NB4 (cell line): Measurements from ENCODE around the gene PLA2G15.

Source experiments
- DNase-seq: peaks from one replicate; pipeline ENCODE4 v3.0.0; 2010; ENCODE audit warnings: low read depth
- H3K4me3 ChIP-seq: one replicate; pipeline ENCODE4 v1.5.1; 2011; ENCODE audit warnings: mild to moderate bottlenecking, low read depth, low read length, moderate library complexity
- MYC ChIP-seq: IDR thresholded peaks from 2 replicates; pipeline ENCODE4 v1.6.1; 2011; ENCODE audit warnings: low read depth, low read length
- POLR2A ChIP-seq: IDR thresholded peaks from 2 replicates; pipeline ENCODE4 v1.6.1; 2011; ENCODE audit warnings: mild to moderate bottlenecking; ENCODE audit not compliant: insufficient read length; ENCODE audit errors: extremely low read depth
- TF ChIP-seq, protein P1 (sequence below): IDR thresholded peaks from one replicate; pipeline ENCODE4 v1.5.1; 2012; ENCODE audit warnings: low read depth, low read length
- TF ChIP-seq, protein P2 (sequence below): IDR thresholded peaks from 2 replicates; pipeline ENCODE4 v1.6.1; 2011; ENCODE audit warnings: low read depth, low read length

Gene PLA2G15

DNA sequence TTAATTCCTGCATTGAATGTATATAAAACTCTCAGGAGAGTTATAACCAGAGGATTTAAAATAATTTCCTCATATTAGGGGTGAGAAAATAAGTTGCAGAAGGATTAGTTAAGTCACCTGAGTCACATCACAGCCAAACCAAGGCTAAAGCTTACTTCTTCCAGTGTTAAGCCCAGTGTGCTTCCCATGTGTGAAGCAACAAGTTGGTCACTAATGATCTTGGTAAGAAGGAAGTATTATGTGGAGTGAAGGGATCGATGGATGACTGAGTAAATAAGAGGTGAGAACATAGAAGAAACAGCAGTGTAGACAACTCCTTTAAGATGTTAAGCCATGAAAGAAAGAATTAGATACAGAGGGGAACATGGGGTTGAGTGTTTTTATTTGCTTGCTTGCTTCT, 29.9 kb upstream of the PLA2G15 start:
- no peak for DNase-seq
- H3K4me3 ChIP-seq, result no peak overlapping the region
- TF ChIP-seq POLR2A, result no peak
- no peak for TF ChIP-seq MYC
- TF ChIP-seq, protein P1, sequence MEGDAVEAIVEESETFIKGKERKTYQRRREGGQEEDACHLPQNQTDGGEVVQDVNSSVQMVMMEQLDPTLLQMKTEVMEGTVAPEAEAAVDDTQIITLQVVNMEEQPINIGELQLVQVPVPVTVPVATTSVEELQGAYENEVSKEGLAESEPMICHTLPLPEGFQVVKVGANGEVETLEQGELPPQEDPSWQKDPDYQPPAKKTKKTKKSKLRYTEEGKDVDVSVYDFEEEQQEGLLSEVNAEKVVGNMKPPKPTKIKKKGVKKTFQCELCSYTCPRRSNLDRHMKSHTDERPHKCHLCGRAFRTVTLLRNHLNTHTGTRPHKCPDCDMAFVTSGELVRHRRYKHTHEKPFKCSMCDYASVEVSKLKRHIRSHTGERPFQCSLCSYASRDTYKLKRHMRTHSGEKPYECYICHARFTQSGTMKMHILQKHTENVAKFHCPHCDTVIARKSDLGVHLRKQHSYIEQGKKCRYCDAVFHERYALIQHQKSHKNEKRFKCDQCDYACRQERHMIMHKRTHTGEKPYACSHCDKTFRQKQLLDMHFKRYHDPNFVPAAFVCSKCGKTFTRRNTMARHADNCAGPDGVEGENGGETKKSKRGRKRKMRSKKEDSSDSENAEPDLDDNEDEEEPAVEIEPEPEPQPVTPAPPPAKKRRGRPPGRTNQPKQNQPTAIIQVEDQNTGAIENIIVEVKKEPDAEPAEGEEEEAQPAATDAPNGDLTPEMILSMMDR, result no peak
- TF ChIP-seq, protein P2, sequence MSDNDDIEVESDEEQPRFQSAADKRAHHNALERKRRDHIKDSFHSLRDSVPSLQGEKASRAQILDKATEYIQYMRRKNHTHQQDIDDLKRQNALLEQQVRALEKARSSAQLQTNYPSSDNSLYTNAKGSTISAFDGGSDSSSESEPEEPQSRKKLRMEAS, result no peak

DNA sequence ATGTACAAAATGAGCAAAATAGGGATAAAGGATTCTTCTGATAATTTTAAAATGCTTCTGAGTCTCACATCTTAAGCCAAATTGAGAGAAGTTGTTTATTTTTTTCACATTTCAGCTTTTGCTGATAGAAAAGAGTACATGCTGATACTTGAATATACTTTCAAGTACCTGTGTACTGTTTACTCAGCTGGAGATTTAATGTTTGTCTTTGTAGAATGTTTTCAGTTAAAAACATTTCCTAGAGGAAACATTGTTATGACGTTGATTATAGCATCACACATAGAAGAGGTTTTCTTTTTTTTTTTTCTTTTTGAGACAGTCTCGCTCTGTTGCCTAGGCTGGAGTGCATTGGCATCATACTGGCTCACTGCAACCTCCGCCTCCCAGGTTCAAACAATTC, 28.9 kb upstream of the PLA2G15 start:
- TF ChIP-seq, protein P2, result no peak
- TF ChIP-seq, protein P1, result no peak
- TF ChIP-seq POLR2A (no peak), MYC (no peak)
- no peak overlapping the region for H3K4me3 ChIP-seq
- no peak for DNase-seq

DNA sequence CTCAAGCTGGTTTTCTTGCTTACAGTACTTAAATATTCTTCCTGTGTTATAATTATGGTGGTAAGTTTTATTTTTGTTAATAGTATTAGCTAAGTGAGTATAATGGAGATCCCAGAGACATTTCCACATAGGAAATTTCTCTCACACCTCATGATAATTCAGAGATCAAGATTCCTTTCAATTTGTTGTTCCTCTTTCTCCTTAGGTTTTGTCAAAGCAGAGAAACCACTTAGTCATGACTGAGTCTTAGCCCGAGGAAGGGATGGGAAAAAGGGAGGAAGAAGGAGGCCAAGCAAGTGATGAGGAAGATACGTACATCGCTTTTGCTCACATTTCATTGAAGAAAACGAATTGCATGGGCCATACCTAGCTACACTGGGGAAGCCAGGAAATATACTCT, 27.7 kb upstream of the PLA2G15 start:
- H3K4me3 ChIP-seq, result no peak overlapping the region
- DNase-seq, result no peak
- TF ChIP-seq, protein P2, result no peak
- no peak for TF ChIP-seq POLR2A

DNA sequence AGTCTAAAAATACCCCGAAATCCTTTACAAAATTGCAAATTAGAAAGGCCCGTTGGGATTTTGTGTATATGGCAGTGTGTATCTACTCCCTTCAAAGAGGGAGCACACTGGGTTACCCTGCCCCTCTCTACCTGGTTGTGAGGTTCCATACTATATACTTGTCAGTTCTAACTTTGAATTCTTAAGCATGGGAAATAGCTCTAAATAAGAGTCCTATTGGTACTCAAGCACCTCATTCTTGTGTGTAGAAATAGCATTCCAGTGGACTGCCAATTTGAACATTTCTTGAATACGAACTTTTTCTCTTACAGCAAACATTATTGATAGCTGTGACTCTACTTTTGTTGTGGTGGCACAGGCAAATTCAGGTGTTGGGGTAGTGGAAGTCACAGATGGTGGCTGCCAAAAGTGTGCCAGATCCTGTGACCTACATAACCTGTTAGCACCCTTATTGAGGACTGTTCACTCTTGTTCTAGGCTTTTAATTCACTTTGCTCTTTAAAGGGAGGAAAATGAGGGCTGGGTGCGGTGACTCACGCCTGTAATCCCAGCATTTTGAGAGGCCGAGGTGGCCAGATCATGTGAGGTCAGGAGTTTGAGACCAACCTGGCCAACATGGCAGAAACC, 25.3 kb upstream of the PLA2G15 start:
- no peak overlapping the region for H3K4me3 ChIP-seq
- DNase-seq, result no peak
- TF ChIP-seq POLR2A (no peak), MYC (no peak)
- TF ChIP-seq, protein P2, result no peak
- TF ChIP-seq, protein P1, result no peak

DNA sequence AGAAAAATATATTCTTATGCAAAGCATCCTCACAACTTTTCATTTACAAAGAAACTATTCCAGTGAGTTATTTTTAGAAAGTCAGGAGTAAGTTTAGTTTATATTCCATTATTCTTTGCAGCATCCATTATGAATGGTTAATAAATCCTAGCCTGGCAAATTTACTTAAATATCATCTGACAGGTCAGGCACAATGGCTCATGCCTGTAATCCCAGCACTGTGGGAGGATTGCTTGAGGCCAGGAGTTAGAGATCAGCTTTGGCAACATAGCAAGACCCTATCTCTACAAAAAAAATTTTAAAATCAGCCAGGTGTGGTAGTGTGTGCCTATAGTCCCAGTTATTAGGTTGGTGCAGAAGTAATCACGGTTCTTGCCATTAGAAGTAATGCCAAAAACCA, 22.1 kb upstream of the PLA2G15 start:
- no peak overlapping the region for H3K4me3 ChIP-seq

DNA sequence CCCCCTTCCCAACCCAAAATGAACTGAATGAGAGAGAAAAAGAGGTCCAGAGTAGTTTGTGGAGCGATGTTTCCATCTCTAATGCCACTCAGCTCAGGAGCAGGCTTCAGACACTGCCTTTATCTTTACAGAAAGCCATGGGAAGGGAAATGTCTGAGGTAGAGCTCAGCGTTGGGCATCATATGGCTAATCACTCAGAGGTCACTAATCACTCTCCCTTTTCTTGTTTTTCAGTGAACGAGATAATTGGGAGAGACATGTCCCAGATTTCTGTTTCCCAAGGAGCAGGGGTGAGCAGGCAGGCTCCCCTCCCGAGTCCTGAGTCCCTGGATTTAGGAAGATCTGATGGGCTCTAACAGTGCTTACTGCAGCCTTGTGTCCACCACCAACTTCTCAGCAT, 19.1 kb upstream of the PLA2G15 start:
- H3K4me3 ChIP-seq, result no peak overlapping the region
- TF ChIP-seq, protein P1, result no peak
- TF ChIP-seq, protein P2, result no peak
- no peak for TF ChIP-seq POLR2A
- TF ChIP-seq MYC, result no peak
- DNase-seq, result no peak

More for the DNA sequence above, 22.1 kb upstream of the PLA2G15 start:
- no peak for TF ChIP-seq MYC
- TF ChIP-seq, protein P1, result no peak
- TF ChIP-seq, protein P2, result no peak
- TF ChIP-seq POLR2A, result no peak
- no peak for DNase-seq
